Esophagus squamous epithelium (tissue), 5 donors: ENCODE results near the gene ZNF628. TPM values are rescaled to one million over a fixed set of nuclear protein-coding genes. Genes with fewer than 3 reads are reported as not detected.
"Not testable (repeated sequence)": the region's sequence is repeated elsewhere in the genome, so short reads cannot be mapped to it uniquely, and the experiment has no call there.

Experiments used
- DNase-seq: peaks from one replicate; lab custom pipeline; 2025; lab: John Stamatoyannopoulos, UW
- H3K27ac ChIP-seq, 4 donors: fragments of 200-600 bp; sonication (generic); one replicate each; pipeline ENCODE4 v1.5.1; 2016 to 2019; ENCODE audit warnings: mild to moderate bottlenecking in 1 of 4
- H3K27me3 ChIP-seq, 4 donors: fragments of 200-600 bp; sonication (generic); 1 replicate in 3 of 4; 2 replicates in 1 of 4; pipeline versions ENCODE4 v1.5.1 to v1.6.0; 2017 to 2021; ENCODE audit warnings: antibody characterized with exemption in 1 of 4
- H3K36me3 ChIP-seq, 3 donors: fragments of 200-600 bp; sonication (generic); one replicate each; pipeline ENCODE4 v1.5.1; 2016 to 2019
- H3K4me1 ChIP-seq, 3 donors: fragments of 200-600 bp; sonication (generic); one replicate each; pipeline ENCODE4 v1.5.1; 2017 to 2019
- H3K4me3 ChIP-seq, 4 donors: fragments of 200-600 bp; sonication (generic); 1 replicate in 3 of 4; 2 replicates in 1 of 4; pipeline ENCODE4 v1.5.1; 2016 to 2019; ENCODE audit warnings: mild to moderate bottlenecking in 2 of 4, moderate library complexity in 1 of 4
- H3K9me3 ChIP-seq, 3 donors: fragments of 200-600 bp; sonication (generic); one replicate each; pipeline ENCODE4 v1.5.1; 2016 to 2019
- POLR2A ChIP-seq, 4 donors: fragments of 450-650 bp; IDR thresholded peaks; one replicate each; pipeline ENCODE4 v1.6.1; 2017; ENCODE audit warnings: antibody characterized with exemption in 4 of 4, mild to moderate bottlenecking in 4 of 4, moderate library complexity in 3 of 4
- whole genome bisulfite sequencing, 2 donors: methylation state at CpG; one replicate each; pipeline ENCODE4 v1.1.5; 2018; 5-methylcytosine and 5-hydroxymethylcytosine counted together
- intact Hi-C: fragments of 100-400 bp; cut with DNase I; formaldehyde crosslinking; loops from one replicate; pipeline ENCODE4 v1.15.0; 2022
- total RNA-seq, 4 donors: library from RNA; depleted of rRNA; stranded (reverse); fragments of >200 nt; gene quantifications; one replicate each; pipeline ENCODE4 v1.1.0, GENCODE V29; 2016
- TF ChIP-seq, protein P1 (sequence below), 6 experiments: fragments of 450-650 bp in 4 of 6; fragments of 200-600 bp in 2 of 6; sonication (generic) in 2 of 6; IDR thresholded peaks; one replicate each; pipeline ENCODE4 v1.5.1; 2016 to 2019; ENCODE audit warnings: antibody characterized with exemption in 6 of 6, mild to moderate bottlenecking in 4 of 6, moderate library complexity in 4 of 6
- donor health status: DM: yes; HTN: yes; CAD: no.

The ZNF628 gene
- total RNA-seq, 4 donors from 2014 or later: 4.4 to 22.0 (median 6.8) TPM

GRCh38 chr19:55443824-55444480 lies 32.5 kb upstream of the ZNF628 start:
- H3K27me3 ChIP-seq: peaks cover 21 to 86% (median 35%) of the 10 kb centered on the region in 4 donors
- peaks cover 11 to 65% (median 18%) of the 10 kb centered on the region in 3 donors for H3K4me1 ChIP-seq
- no peak overlapping the region for H3K4me3 ChIP-seq
- H3K27ac ChIP-seq: no peak overlapping the region
- TF ChIP-seq, protein P1, sequence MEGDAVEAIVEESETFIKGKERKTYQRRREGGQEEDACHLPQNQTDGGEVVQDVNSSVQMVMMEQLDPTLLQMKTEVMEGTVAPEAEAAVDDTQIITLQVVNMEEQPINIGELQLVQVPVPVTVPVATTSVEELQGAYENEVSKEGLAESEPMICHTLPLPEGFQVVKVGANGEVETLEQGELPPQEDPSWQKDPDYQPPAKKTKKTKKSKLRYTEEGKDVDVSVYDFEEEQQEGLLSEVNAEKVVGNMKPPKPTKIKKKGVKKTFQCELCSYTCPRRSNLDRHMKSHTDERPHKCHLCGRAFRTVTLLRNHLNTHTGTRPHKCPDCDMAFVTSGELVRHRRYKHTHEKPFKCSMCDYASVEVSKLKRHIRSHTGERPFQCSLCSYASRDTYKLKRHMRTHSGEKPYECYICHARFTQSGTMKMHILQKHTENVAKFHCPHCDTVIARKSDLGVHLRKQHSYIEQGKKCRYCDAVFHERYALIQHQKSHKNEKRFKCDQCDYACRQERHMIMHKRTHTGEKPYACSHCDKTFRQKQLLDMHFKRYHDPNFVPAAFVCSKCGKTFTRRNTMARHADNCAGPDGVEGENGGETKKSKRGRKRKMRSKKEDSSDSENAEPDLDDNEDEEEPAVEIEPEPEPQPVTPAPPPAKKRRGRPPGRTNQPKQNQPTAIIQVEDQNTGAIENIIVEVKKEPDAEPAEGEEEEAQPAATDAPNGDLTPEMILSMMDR (IDR thresholded peaks at IDR 0.05): no peak
- TF ChIP-seq POLR2A (IDR thresholded peaks at IDR 0.05): no peak
- DNase-seq: no peak
- no peaks in the 10 kb centered on the region for H3K9me3 ChIP-seq
- 31 to 33% methylated on average over 17 to 18 of the region's 18 CpGs for WGBS, 2 donors
- no peaks in the 10 kb centered on the region for H3K36me3 ChIP-seq
- intact Hi-C loops: no loop called here

DNA sequence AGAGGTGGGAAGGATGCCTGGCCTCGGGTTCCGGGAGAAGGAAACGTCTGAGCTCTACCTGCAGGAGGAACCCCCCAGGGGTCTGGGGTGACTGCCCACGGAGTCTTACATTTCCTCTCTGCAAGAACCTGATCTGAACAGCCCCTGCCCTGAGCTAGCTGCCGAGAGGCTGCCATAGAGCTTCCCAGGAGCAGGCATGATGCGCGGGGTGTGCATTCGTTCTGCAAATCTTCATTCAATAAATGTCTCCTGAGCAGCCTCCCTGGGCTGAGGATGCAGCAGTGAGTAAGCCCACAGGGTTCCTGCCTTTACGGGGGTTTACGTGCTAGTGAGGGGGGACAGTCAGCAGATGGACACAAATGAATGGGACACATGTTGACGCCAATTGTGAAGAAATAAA lies 31.8 kb upstream of the ZNF628 start:
- intact Hi-C loops: no loop called here
- no peak for DNase-seq
- peaks cover 11 to 65% (median 18%) of the 10 kb centered on the region in 3 donors for H3K4me1 ChIP-seq
- no peaks in the 10 kb centered on the region for H3K9me3 ChIP-seq
- H3K4me3 ChIP-seq: no peak overlapping the region
- H3K27ac ChIP-seq: no peak overlapping the region
- TF ChIP-seq, protein P1 (IDR thresholded peaks at IDR 0.05): no peak
- no peak for TF ChIP-seq POLR2A (IDR thresholded peaks at IDR 0.05)
- no peaks in the 10 kb centered on the region for H3K36me3 ChIP-seq
- H3K27me3 ChIP-seq: peaks cover 25 to 86% (median 37%) of the 10 kb centered on the region in 4 donors
- WGBS, 2 donors: 48 to 54% methylated on average over 10 to 11 of the region's 11 CpGs

DNA sequence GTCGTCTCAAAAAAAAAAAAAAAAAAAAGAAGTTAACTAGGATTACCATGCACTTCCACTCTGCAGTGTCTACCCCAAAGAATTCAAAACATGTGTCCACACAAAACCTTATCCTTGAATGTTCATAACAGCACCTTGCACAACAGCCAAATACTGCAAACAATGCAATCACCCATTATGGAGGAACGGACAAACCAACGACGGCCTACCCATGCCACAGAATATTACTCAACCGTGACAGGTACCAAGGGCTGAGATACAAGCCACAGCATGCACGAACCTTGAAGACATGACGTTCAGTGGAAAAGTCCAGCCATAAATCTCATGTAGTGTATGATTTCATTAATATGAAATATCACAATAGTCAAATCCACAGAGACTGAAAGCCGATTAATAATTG lies 30.4 kb upstream of the ZNF628 start:
- intact Hi-C loops: no loop called here
- H3K36me3 ChIP-seq: no peaks in the 10 kb centered on the region
- TF ChIP-seq, protein P1 (IDR thresholded peaks at IDR 0.05): no peak
- no peak for TF ChIP-seq POLR2A (IDR thresholded peaks at IDR 0.05)
- no peaks in the 10 kb centered on the region for H3K9me3 ChIP-seq
- no peak overlapping the region for H3K4me3 ChIP-seq
- H3K27ac ChIP-seq: no peak overlapping the region
- peaks cover 14 to 83% (median 33%) of the 10 kb centered on the region in 4 donors for H3K27me3 ChIP-seq
- no peak for DNase-seq
- 29 to 34% methylated on average over 7 to 8 of the region's 8 CpGs for WGBS, 2 donors
- H3K4me1 ChIP-seq: peaks cover 11 to 57% (median 12%) of the 10 kb centered on the region in 3 donors

DNA sequence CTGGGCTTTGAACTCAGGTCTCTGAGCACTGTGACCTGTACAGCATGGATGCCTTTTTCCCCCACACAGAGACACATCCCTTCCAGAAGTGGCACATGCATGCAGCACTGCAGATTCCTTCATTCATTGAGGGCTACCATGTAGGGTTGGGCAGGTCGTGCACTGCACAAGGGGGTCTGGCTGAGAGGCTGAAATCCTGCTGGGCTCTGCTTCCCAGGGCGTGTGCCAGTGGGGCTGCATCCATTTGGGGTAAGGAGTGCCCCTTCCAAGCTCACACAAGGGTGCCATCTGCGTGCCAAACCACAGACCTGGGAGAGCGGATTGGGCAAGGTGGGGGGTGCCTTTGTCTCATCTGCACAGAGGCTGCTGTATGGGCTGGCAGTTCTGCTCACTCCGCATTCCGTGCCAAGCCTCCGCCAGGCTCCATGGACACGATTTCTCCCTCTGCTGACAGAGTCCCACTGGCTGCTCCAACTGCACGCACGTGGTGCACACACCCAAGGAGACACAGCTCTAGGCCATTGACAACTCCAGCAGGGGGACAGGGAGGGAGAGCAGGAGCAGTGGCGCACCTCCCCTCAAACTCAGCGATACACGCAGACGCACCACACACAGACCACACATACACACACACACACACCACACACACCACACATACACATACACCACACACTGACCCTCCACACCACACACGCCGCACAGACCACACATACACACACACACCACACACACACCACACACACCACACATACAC lies 28.8 kb upstream of the ZNF628 start:
- TF ChIP-seq POLR2A (IDR thresholded peaks at IDR 0.05): no peak
- TF ChIP-seq, protein P1 (IDR thresholded peaks at IDR 0.05): no peak
- no peaks in the 10 kb centered on the region for H3K36me3 ChIP-seq
- DNase-seq: no peak
- H3K4me3 ChIP-seq: no peak overlapping the region
- 39 to 41% methylated on average over 5 to 7 of the region's 16 CpGs for WGBS, 2 donors
- no peaks in the 10 kb centered on the region for H3K9me3 ChIP-seq
- intact Hi-C loops: no loop called here
- peaks cover 9 to 83% (median 35%) of the 10 kb centered on the region in 4 donors for H3K27me3 ChIP-seq
- no peak overlapping the region for H3K27ac ChIP-seq
- peaks cover 15 to 58% (median 19%) of the 10 kb centered on the region in 3 donors for H3K4me1 ChIP-seq

- intact Hi-C loops, DNase-seq, H3K27ac ChIP-seq, H3K9me3 ChIP-seq, H3K36me3 ChIP-seq, H3K4me3 ChIP-seq: not testable (repeated sequence)
- Histone ChIP-seq H3K4me1 (peaks cover 15 to 58% (median 20%) of the 10 kb centered on the region in 3 donors), H3K27me3 (peaks cover 6 to 83% (median 31%) of the 10 kb centered on the region in 4 donors)
- 79 to 83% methylated on average over 5 of the region's 5 CpGs for WGBS, 2 donors
Observed at GRCh38 chr19:55448175-55448490, 28.3 kb upstream of the ZNF628 start.
